Breast epithelium (tissue), 3 donors: ENCODE measurements around the gene RTTN.

Source experiments
- CTCF ChIP-seq, 3 donors: fragments of 450-650 bp; IDR thresholded peaks; one replicate each; pipeline ENCODE4 v1.5.1; 2016 to 2017; ENCODE audit warnings: antibody characterized with exemption in 3 of 3, mild to moderate bottlenecking in 3 of 3, moderate library complexity in 3 of 3
- POLR2AphosphoS5 ChIP-seq, 3 donors: sonication (generic); formaldehyde crosslinking; IDR thresholded peaks; one replicate each; pipeline ENCODE4 v1.6.1; 2017; ENCODE audit warnings: antibody characterized with exemption in 3 of 3

DNA sequence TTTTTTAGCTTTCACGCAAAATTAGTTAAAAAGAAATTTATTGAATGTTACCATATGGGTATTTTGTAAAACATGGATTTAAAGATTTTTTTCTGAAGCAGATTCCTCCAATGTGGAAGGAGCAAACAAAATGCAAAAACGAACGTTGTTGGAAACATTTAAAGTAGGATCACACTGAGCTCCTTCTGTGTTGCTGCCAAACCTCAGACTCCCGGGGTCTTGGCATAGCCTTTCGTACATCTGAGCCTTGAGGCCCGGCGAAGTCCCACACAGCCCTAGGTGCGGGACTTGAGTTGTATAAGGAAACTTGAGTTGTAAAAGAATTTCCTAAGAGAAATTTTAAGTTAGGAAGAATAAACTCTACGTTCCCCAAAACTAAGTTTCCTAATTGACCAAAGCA, 205.8 kb downstream of the RTTN start:
- TF ChIP-seq CTCF (IDR thresholded peaks at IDR 0.05) (no peak), POLR2AphosphoS5 (IDR thresholded peaks at IDR 0.05) (no peak)
